Measurements from ENCODE around the gene UGDH.

DNA sequence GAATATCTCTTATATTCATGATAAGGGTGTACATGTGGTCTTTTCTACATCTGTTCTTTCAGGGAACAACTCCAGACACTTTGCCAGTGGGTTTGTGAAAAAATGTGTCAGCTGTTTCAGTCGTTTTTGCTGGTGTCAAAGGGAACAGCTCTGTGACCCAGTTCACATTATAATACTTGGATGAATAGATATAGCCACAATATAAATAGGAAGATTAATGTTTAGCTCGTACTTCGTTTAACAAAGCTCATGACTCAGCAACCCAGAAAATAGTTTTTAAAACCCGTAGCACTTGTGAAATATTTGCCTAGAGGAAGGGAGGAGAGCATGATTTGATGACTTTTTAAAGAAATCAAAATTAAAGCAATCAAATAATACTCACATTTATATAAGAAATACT, 60.5 kb downstream of the UGDH start:
- TF ChIP-seq TAF7 (optimal IDR thresholded peaks at IDR 0.05; ENCODE audit: borderline replicate concordance, low read depth, low read length) (no peak), NRF1 (IDR thresholded peaks at IDR 0.05; ENCODE audit: low read depth, low read length) (no peak), GABPA (IDR thresholded peaks at IDR 0.05; ENCODE audit: borderline replicate concordance, insufficient read depth, low read length) (no peak), HDAC2 (IDR thresholded peaks at IDR 0.05; ENCODE audit: borderline replicate concordance in 1 of 2, low read depth in 2 of 2, low read length in 2 of 2) (no peak), CTCF (IDR thresholded peaks at IDR 0.05; ENCODE audit: control extremely low read depth in 1 of 3, insufficient read depth in 1 of 3, low read depth in 1 of 3, low read length in 3 of 3) (no peak), EP300 (IDR thresholded peaks at IDR 0.05; ENCODE audit: borderline replicate concordance in 1 of 2, low read depth in 2 of 2, low read length in 2 of 2) (no peak)

Data from H1 (cell line).